A549 (cell line): ENCODE results near the gene RIMBP3C. TPM values are rescaled to one million over a fixed set of nuclear protein-coding genes. Genes with fewer than 3 reads are reported as not detected.
A peak's percentile ranks its signal among the peaks of the same experiment; 100 is the strongest.

Experiments used
- ATAC-seq, 2 experiments: fragments of 200-7000 bp in 1 of 2; fragments of >200 bp in 1 of 2; cut with Nextera tagmentation in 1 of 2; cut with Tn5 transposase in 1 of 2; 3 replicates each; pipeline versions ENCODE4 v1.8.0 to v1.9.1; 2018 to 2020; ENCODE audit warnings: mild to moderate bottlenecking in 1 of 2, moderate library complexity in 1 of 2
- CTCF ChIA-PET: fragments of 300-600 bp; sonication (Branson Sonifier 250); formaldehyde crosslinking; extraction: SDS; loops from one replicate; lab custom pipeline; 2021; ENCODE audit warnings: antibody characterized with exemption, inconsistent platforms; lab: Yijun Ruan, JAX
- POLR2A ChIA-PET: fragments of 350-600 bp; formaldehyde crosslinking; extraction: SDS; loops from one replicate; lab custom pipeline; 2021; ENCODE audit warnings: antibody characterized with exemption, inconsistent platforms; lab: Yijun Ruan, JAX
- DNase-seq, 2 experiments: peaks; one replicate each; pipeline versions ENCODE4 v3.0.0 to v3.0.0-alpha.2; 2011 to 2016; ENCODE audit warnings: low read depth in 1 of 2, low spot score in 1 of 2
- FAIRE-seq: peaks from 2 replicates; lab custom pipeline; 2011; peaks lifted over from hg19 to GRCh38; lab: Jason Lieb, UNC
- H3K27ac ChIP-seq, 2 experiments: fragments of >200 bp; sonication (Bioruptor Twin); formaldehyde crosslinking; 3 replicates each; pipeline ENCODE4 v1.5.1; 2016 to 2017
- H3K4me1 ChIP-seq: fragments of >200 bp; sonication (Bioruptor Twin); formaldehyde crosslinking; 3 replicates; pipeline ENCODE4 v1.6.1; 2016
- H3K4me2 ChIP-seq: fragments of >200 bp; sonication (Bioruptor Twin); formaldehyde crosslinking; 3 replicates; pipeline ENCODE4 v1.6.1; 2016
- H3K4me3 ChIP-seq: fragments of >200 bp; sonication (Bioruptor Twin); formaldehyde crosslinking; 3 replicates; pipeline ENCODE4 v1.5.1; 2016
- H3K9me3 ChIP-seq: fragments of >200 bp; sonication (Bioruptor Twin); formaldehyde crosslinking; 3 replicates; pipeline ENCODE4 v1.6.1; 2016
- ATOH8 ChIP-seq: fragments of 250-450 bp; sonication (Bioruptor Pico); IDR thresholded peaks from 2 replicates; pipeline ENCODE4 v1.5.0; 2020; ENCODE audit warnings: low read depth, mild to moderate bottlenecking, moderate library complexity
- BHLHE40 ChIP-seq: IDR thresholded peaks from 2 replicates; pipeline ENCODE4 v1.6.1; 2012; ENCODE audit warnings: low read depth, low read length, inconsistent platforms
- CBX2 ChIP-seq: fragments of 200-600 bp; sonication (generic); IDR thresholded peaks from 2 replicates; pipeline ENCODE4 v1.6.1; 2016; ENCODE audit warnings: low read depth, mild to moderate bottlenecking, borderline replicate concordance
- CBX8 ChIP-seq: fragments of 200-600 bp; sonication (generic); IDR thresholded peaks from 2 replicates; pipeline ENCODE4 v1.6.1; 2016
- CEBPB ChIP-seq, 2 experiments: fragments of >200 bp in 1 of 2; sonication (Bioruptor Twin) in 1 of 2; formaldehyde crosslinking in 1 of 2; IDR thresholded peaks; 2 replicates each; pipeline ENCODE4 v1.6.1; 2012 to 2016
- CHD4 ChIP-seq: fragments of 200-600 bp; sonication (generic); IDR thresholded peaks from 2 replicates; pipeline ENCODE4 v1.6.1; 2016; ENCODE audit warnings: antibody characterized with exemption, mild to moderate bottlenecking, borderline replicate concordance
- E2F6 ChIP-seq: IDR thresholded peaks from 2 replicates; pipeline ENCODE4 v1.6.1; 2012; ENCODE audit warnings: low read depth, borderline replicate concordance
- EHMT2 ChIP-seq: fragments of 200-600 bp; sonication (generic); IDR thresholded peaks from 2 replicates; pipeline ENCODE4 v1.6.1; 2016; ENCODE audit warnings: antibody characterized with exemption, low read depth, mild to moderate bottlenecking, moderate library complexity
- GATA3 ChIP-seq: IDR thresholded peaks from 2 replicates; pipeline ENCODE4 v1.6.1; 2012; ENCODE audit warnings: borderline replicate concordance
- HES2 ChIP-seq: fragments of >200 bp; sonication (Bioruptor Twin); formaldehyde crosslinking; IDR thresholded peaks from 2 replicates; pipeline ENCODE4 v1.6.1; 2016
- HMGXB4 ChIP-seq: fragments of 250-450 bp; sonication (Bioruptor Pico); IDR thresholded peaks from 2 replicates; pipeline ENCODE4 v1.5.0; 2021; ENCODE audit warnings: mild to moderate bottlenecking, moderate library complexity, borderline replicate concordance
- HOXB5 ChIP-seq: fragments of 250-450 bp; sonication (Bioruptor Pico); IDR thresholded peaks from 2 replicates; pipeline ENCODE4 v1.5.0; 2020; ENCODE audit warnings: mild to moderate bottlenecking, moderate library complexity
- KDM1A ChIP-seq: fragments of 200-600 bp; sonication (generic); IDR thresholded peaks from 2 replicates; pipeline ENCODE4 v1.6.1; 2016; ENCODE audit warnings: low read depth, mild to moderate bottlenecking
- MAFK ChIP-seq: fragments of 450-650 bp; IDR thresholded peaks from 2 replicates; pipeline ENCODE4 v1.6.1; 2014; ENCODE audit not compliant: partially characterized antibody
- MAX ChIP-seq: IDR thresholded peaks from 2 replicates; pipeline ENCODE4 v1.6.1; 2012
- MAZ ChIP-seq: fragments of 150-350 bp; IDR thresholded peaks from 2 replicates; pipeline ENCODE4 v1.6.1; 2014; ENCODE audit warnings: antibody characterized with exemption, low read depth, low read length, borderline replicate concordance
- MYC ChIP-seq: IDR thresholded peaks from 2 replicates; pipeline ENCODE4 v1.6.1; 2012; ENCODE audit warnings: mild to moderate bottlenecking, inconsistent platforms, low read length, improper control_type of control experiment, borderline replicate concordance
- NPAS2 ChIP-seq: fragments of 250-450 bp; sonication (Bioruptor Pico); IDR thresholded peaks from 2 replicates; pipeline ENCODE4 v1.8.0; 2022; ENCODE audit warnings: mild to moderate bottlenecking, moderate library complexity, borderline replicate concordance
- POLR2AphosphoS2 ChIP-seq: conservative IDR thresholded peaks from 2 replicates; pipeline ENCODE4 v1.6.1; 2012; ENCODE audit warnings: low read length, improper control_type of control experiment, inconsistent platforms
- RAD21 ChIP-seq, 2 experiments: fragments of >200 bp in 1 of 2; sonication (Bioruptor Twin) in 1 of 2; formaldehyde crosslinking in 1 of 2; IDR thresholded peaks in 1 of 2; conservative IDR thresholded peaks in 1 of 2; 2 replicates in 1 of 2; 3 replicates in 1 of 2; pipeline ENCODE4 v1.6.1; 2012 to 2018; ENCODE audit warnings: inconsistent platforms in 1 of 2
- RARB ChIP-seq: fragments of 250-450 bp; sonication (Bioruptor Pico); IDR thresholded peaks from 2 replicates; pipeline ENCODE4 v1.8.0; 2021; ENCODE audit warnings: mild to moderate bottlenecking, moderate library complexity
- RCOR1 ChIP-seq: fragments of 150-350 bp; IDR thresholded peaks from 2 replicates; pipeline ENCODE4 v1.6.1; 2014; ENCODE audit warnings: antibody characterized with exemption, low read length, low read depth
- REST ChIP-seq: fragments of 200-600 bp; sonication (generic); IDR thresholded peaks from 2 replicates; pipeline ENCODE4 v1.6.1; 2016; ENCODE audit warnings: antibody characterized with exemption, mild to moderate bottlenecking, moderate library complexity
- RFX5 ChIP-seq: fragments of 450-650 bp; IDR thresholded peaks from 2 replicates; pipeline ENCODE4 v1.7.1; 2014; ENCODE audit warnings: antibody characterized with exemption, mild to moderate bottlenecking, moderate library complexity
- TFCP2L1 ChIP-seq: fragments of 250-450 bp; sonication (Bioruptor Pico); IDR thresholded peaks from 2 replicates; pipeline ENCODE4 v1.5.0; 2021; ENCODE audit warnings: mild to moderate bottlenecking
- TP53 ChIP-seq: fragments of 250-450 bp; sonication (Bioruptor Pico); IDR thresholded peaks from 2 replicates; pipeline ENCODE4 v1.5.0; 2021; ENCODE audit warnings: mild to moderate bottlenecking, moderate library complexity
- ZFP36 ChIP-seq: fragments of 450-650 bp; IDR thresholded peaks from 2 replicates; pipeline ENCODE4 v1.6.1; 2014; ENCODE audit warnings: borderline replicate concordance; ENCODE audit not compliant: partially characterized antibody
- ZSCAN20 ChIP-seq: fragments of 250-450 bp; sonication (Bioruptor Pico); IDR thresholded peaks from 2 replicates; pipeline ENCODE4 v1.8.0; 2022; ENCODE audit warnings: mild to moderate bottlenecking, moderate library complexity
- WGBS: methylation state at CpG from one replicate; pipeline ENCODE4 v1.1.6; 2017; ENCODE audit errors: missing lambda C conversion rate; 5-methylcytosine and 5-hydroxymethylcytosine counted together
- polyA plus RNA-seq, 4 experiments: library from polyadenylated mRNA; depleted of rRNA in 3 of 4; stranded (reverse); fragments of >200 nt; fragmentation: RNase III in 1 of 4; extraction: RNeasy Plus Mini Kit Qiagen cat#74134 plus additional on column Dnase treatment in 1 of 4; gene quantifications; 2 replicates in 3 of 4; 3 replicates in 1 of 4; pipeline ENCODE4 v1.2.3, GENCODE V29; 2011 to 2017

The RIMBP3C gene
- polyA plus RNA-seq, 2 of the 4 experiments (the other 2 are of a cell fraction) = 0.08 to 0.27 TPM

- POLR2A ChIA-PET = no interaction called here
- 78% methylated on average over 6 of the region's 6 CpGs for WGBS
- no peak overlapping the region for H3K4me2 ChIP-seq
- H3K27ac ChIP-seq = no peak overlapping the region
- CTCF ChIA-PET = interaction anchor here (0.8 to 1.7 kb wide), 4 partner anchors 14 to 65 kb away, joined by 3 to 5 read pairs (median 4); no protein-coding TSS in a partner anchor
- TF ChIP-seq E2F6 (no peak), ATOH8 (CRISPR knock-in tag) (no peak), TP53 (CRISPR knock-in tag) (no peak), KDM1A (no peak), RFX5 (no peak), TFCP2L1 (CRISPR knock-in tag) (no peak), RARB (CRISPR knock-in tag) (no peak), MAX (no peak), RCOR1 (no peak), RAD21 (conservative IDR thresholded peaks at IDR 0.05 in 1 of 2, IDR thresholded peaks at IDR 0.05 in 1 of 2) (no peak), CEBPB (IDR thresholded peaks at IDR 0.05) (no peak), REST (no peak), MAZ (no peak), CBX2 (no peak)
- DNase-seq (no peak), ATAC-seq (no peak), FAIRE-seq (no peak)
- H3K9me3 ChIP-seq = no peaks in the 10 kb centered on the region
- H3K4me1 ChIP-seq = peaks cover 20% of the 10 kb centered on the region
- H3K4me3 ChIP-seq = no peak overlapping the region
Measured at GRCh38 chr22:21579474-21579851, 28.2 kb upstream of the RIMBP3C start.

GRCh38 chr22:21573750-21574494 lies 22.7 kb upstream of the RIMBP3C start:
- DNase-seq (no peak), ATAC-seq (peak in 1 of 2 experiments; percentile 38; a peak in 2 of 6 replicates), FAIRE-seq (no peak)
- peak overlapping the region; percentile 83 for H3K4me2 ChIP-seq
- H3K4me3 ChIP-seq = no peak overlapping the region
- POLR2A ChIA-PET = interaction anchor here (1.6 kb wide), 1 partner anchor 55 kb away, joined by 4 read pairs; no protein-coding TSS in a partner anchor
- no peaks in the 10 kb centered on the region for H3K9me3 ChIP-seq
- H3K27ac ChIP-seq = peak overlapping the region in 1 of 2 experiments; percentile 59; a peak in 1 of 6 replicates
- WGBS = 70% methylated on average over 5 of the region's 5 CpGs
- TF ChIP-seq CBX8 (no peak), POLR2AphosphoS2 (no peak), CHD4 (no peak), HOXB5 (CRISPR knock-in tag) (no peak), NPAS2 (CRISPR knock-in tag) (no peak), HES2 (no peak), RARB (CRISPR knock-in tag) (no peak), ZSCAN20 (CRISPR knock-in tag) (no peak), MYC (no peak), MAFK (no peak), ZFP36 (no peak), HMGXB4 (CRISPR knock-in tag) (no peak), BHLHE40 (no peak), EHMT2 (no peak), TP53 (CRISPR knock-in tag) (no peak), MAX (no peak), GATA3 (no peak)
- TF ChIP-seq, all 56 proteins: peak for 0
- CTCF ChIA-PET = interaction anchor here (0.8 to 1.4 kb wide), 4 partner anchors 12 to 43 kb away, joined by 3 read pairs; no protein-coding TSS in a partner anchor
- peaks cover 66% of the 10 kb centered on the region for H3K4me1 ChIP-seq
